ENCODE data around the gene ACSS3. TPM values are rescaled to one million over a fixed set of nuclear protein-coding genes. Genes with fewer than 3 reads are reported as not detected.

Gene ACSS3
- total and polyA plus RNA-seq, 9 of the 15 experiments (the other 6 are each of a cell fraction or from before 2014, with no cell fraction given), result 0.40 TPM; not detected in 8

GRCh38 chr12:81094718-81095360 lies 17.0 kb downstream of the ACSS3 start (continued):
- TF ChIP-seq, protein P1, sequence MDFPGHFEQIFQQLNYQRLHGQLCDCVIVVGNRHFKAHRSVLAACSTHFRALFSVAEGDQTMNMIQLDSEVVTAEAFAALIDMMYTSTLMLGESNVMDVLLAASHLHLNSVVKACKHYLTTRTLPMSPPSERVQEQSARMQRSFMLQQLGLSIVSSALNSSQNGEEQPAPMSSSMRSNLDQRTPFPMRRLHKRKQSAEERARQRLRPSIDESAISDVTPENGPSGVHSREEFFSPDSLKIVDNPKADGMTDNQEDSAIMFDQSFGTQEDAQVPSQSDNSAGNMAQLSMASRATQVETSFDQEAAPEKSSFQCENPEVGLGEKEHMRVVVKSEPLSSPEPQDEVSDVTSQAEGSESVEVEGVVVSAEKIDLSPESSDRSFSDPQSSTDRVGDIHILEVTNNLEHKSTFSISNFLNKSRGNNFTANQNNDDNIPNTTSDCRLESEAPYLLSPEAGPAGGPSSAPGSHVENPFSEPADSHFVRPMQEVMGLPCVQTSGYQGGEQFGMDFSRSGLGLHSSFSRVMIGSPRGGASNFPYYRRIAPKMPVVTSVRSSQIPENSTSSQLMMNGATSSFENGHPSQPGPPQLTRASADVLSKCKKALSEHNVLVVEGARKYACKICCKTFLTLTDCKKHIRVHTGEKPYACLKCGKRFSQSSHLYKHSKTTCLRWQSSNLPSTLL (IDR thresholded peaks at IDR 0.05), result no peak
- TF ChIP-seq KAT2B (IDR thresholded peaks at IDR 0.05; ENCODE audit: low read depth, low read length) (no peak), NR2F6 (CRISPR knock-in tag; IDR thresholded peaks at IDR 0.05) (no peak), FOXA3 (CRISPR knock-in tag; conservative IDR thresholded peaks at IDR 0.05 in 1 of 2, IDR thresholded peaks at IDR 0.05 in 1 of 2) (no peak), CBX1 (IDR thresholded peaks at IDR 0.05; ENCODE audit: low read depth) (no peak), MTA1 (IDR thresholded peaks at IDR 0.05; ENCODE audit: borderline replicate concordance) (no peak), JUNB (CRISPR knock-in tag; conservative IDR thresholded peaks at IDR 0.05) (no peak)
- TF ChIP-seq, protein P2, sequence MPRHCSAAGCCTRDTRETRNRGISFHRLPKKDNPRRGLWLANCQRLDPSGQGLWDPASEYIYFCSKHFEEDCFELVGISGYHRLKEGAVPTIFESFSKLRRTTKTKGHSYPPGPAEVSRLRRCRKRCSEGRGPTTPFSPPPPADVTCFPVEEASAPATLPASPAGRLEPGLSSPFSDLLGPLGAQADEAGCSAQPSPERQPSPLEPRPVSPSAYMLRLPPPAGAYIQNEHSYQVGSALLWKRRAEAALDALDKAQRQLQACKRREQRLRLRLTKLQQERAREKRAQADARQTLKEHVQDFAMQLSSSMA (CRISPR knock-in tag; IDR thresholded peaks at IDR 0.05), result no peak

All from K562 (cell line).